Activated CD4-positive, alpha-beta T cell treated with anti-CD3 and anti-CD28 coated beads, Interleukin-2, amount 10 ng/mL, durations not matched to agents 7 days and 5 days (primary cell): Measurements from ENCODE around the gene PPARA. TPM values are rescaled to one million over a fixed set of nuclear protein-coding genes. Genes with fewer than 3 reads are reported as not detected.

ENCODE experiments used
- CTCF ChIA-PET: fragments of 350-600 bp; sonication (Branson Sonifier 250); formaldehyde crosslinking; loops from one replicate; lab custom pipeline; 2021; ENCODE audit warnings: antibody characterized with exemption; lab: Charles Lee
- POLR2A ChIA-PET: fragments of 350-600 bp; sonication (Branson Sonifier 250); formaldehyde crosslinking; loops from one replicate; lab custom pipeline; 2021; ENCODE audit warnings: antibody characterized with exemption; lab: Charles Lee
- DNase-seq: peaks from one replicate; pipeline ENCODE4 v3.0.0-alpha.2; 2020
- H3K27ac Mint-ChIP-seq: one replicate; pipeline ENCODE4 v1.8.0; 2021; ENCODE audit warnings: mild to moderate bottlenecking, moderate library complexity, mixed read lengths
- H3K27me3 Mint-ChIP-seq: one replicate; pipeline ENCODE4 v1.8.0; 2021; ENCODE audit warnings: mixed read lengths
- H3K36me3 Mint-ChIP-seq: one replicate; pipeline ENCODE4 v1.8.0; 2021; ENCODE audit warnings: low read depth, mixed read lengths
- H3K4me1 Mint-ChIP-seq: one replicate; pipeline ENCODE4 v1.8.0; 2021; ENCODE audit warnings: mixed read lengths
- H3K4me3 Mint-ChIP-seq: one replicate; pipeline ENCODE4 v1.8.0; 2021; ENCODE audit warnings: mild to moderate bottlenecking, moderate library complexity, mixed read lengths
- H3K9me3 Mint-ChIP-seq: one replicate; pipeline ENCODE4 v1.8.0; 2021; ENCODE audit warnings: mixed read lengths
- total RNA-seq, 2 experiments: library from RNA; stranded (reverse); gene quantifications; one replicate each; pipeline ENCODE4 v1.2.3, GENCODE V29; 2021

Gene PPARA
- total RNA-seq, 2 experiments from 2014 or later, result 9.5 to 9.7 TPM

DNA sequence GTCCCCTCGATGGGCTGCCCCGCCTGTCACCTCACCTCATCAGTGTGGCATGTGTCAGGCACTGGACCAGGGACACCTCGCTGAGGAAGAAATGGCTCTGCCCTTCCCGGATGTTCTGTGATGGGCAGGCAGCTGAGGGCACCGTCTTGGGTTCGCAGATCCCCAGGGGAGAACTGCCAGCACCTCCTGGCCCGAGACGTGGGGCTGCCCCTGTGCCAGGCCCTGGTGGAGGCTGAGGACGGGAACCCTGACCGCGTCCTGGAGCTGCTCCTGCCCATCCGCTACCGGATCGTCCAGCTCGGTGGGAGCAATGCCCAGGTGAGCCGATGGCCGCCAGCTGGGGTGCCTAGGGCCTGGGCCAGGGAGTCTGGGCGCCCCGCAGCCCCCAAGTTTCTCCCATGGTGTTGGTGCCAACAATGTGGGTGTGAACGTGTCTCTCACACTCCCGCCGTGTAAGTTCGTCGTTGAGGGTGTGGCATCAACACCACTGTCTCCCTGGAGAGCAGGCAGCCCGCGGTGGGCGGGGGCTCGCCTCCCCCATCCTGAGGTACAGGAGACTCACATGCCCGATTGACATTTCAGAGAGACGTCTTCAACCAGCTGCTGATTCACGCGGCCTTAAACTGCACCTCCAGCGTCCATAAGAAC lies 139.0 kb downstream of the PPARA start:
- Mint-ChIP-seq H3K27ac (no peak overlapping the region), H3K27me3 (no peaks in the 10 kb centered on the region), H3K4me3 (no peak overlapping the region), H3K36me3 (peaks cover 16% of the 10 kb centered on the region), H3K9me3 (peaks cover 5% of the 10 kb centered on the region), H3K4me1 (peaks cover 37% of the 10 kb centered on the region)
- ChIA-PET POLR2A (interaction anchor here (0.7 kb wide), 1 partner anchor 46 kb away, joined by 3 read pairs; the partner anchor contains the start of gene TRMU), CTCF (interaction anchor here (0.9 to 3.2 kb wide), 6 partner anchors 12 to 283 kb away, joined by 3 to 12 read pairs (median 3); no protein-coding TSS in a partner anchor)
- DNase-seq, result no peak

DNA sequence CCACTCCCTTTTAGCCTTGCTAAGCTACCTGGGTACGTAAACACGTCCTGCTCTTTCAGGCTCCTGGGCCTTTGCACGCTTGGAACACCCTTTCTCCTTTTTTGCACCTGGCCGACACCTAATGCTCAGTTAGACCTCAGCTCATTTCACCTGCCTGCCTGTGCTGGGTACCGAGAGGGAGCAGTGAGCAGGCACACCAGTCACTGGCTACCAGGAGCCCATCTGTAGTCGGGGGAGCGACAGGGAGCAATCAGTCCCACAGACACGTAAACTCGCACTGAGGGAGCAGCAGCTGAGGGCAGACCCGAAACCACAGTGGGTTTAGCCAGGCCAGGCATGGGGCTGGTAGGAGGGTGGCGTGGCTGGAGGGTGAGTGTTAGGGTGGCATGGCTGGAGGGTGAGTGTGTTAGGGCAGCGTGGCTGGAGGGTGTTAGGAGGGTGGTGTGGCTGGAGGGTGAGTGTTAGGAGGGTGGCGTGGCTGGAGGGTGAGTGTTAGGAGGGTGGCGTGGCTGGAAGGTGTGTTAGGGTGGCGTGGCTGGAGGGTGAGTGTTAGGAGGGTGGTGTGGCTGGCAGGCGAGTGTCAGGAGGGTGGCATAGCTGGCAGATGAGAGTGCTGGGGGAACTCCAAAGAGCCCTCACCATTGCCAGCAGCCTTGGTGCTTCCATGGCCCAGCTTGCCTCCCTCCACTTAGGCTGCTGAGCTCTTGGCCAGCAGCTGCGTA lies 140.0 kb downstream of the PPARA start:
- ChIA-PET POLR2A (no interaction called here), CTCF (interaction anchor here (0.6 to 3.2 kb wide), 3 partner anchors 13 to 254 kb away, joined by 3 to 12 read pairs (median 4); no protein-coding TSS in a partner anchor)
- H3K4me3 Mint-ChIP-seq, result no peak overlapping the region
- H3K27ac Mint-ChIP-seq, result peak overlapping the region; percentile 46
- no peaks in the 10 kb centered on the region for H3K27me3 Mint-ChIP-seq
- peaks cover 15% of the 10 kb centered on the region for H3K36me3 Mint-ChIP-seq
- H3K4me1 Mint-ChIP-seq, result peaks cover 43% of the 10 kb centered on the region
- DNase-seq, result no peak
- H3K9me3 Mint-ChIP-seq, result peaks cover 5% of the 10 kb centered on the region

DNA sequence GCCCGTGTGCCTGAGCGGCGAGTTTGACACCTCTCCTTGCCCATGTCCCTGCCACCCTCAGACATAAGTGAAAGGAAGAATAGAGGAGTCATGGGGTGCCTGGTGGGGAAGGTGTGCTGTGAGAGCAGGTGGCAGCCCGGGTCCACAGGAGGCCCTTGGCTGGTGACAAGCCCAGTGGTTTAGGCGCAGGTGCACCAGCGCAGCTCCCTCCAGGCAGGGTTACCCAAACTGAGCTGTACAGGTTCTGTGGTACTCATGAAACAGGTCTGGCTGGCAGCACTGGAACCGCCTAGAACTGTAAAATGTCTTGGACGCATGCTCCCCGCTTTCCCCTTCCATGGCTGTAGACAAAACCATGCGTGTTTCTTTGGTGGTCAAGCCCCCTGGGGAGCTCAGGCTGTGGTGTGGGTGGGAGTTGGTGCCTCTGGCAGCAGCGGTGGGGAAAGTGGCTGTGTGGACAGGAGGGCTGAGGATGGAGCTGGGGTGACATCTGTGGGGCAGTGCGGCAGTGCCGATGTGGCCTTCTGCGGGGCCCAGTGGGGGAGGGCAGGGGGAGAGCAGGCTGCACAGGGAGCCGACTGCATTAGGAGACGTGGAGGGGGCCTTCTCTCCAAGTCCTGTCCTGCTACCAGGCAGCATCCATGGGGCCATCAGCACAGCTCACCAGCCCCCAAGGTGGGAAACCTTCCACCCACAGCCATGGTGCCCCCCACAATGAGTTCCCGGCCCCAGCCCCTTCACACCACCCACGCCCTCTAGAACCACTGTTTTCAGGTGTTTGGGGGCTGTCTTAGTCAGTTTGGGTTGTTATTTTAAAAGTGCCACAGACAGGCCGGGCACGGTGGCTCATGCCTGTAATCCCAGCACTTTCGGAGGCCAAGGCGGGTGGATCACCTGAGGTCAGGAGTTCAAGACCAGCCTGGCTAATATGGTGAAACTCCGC lies 140.8 kb downstream of the PPARA start:
- H3K9me3 Mint-ChIP-seq, result peaks cover 5% of the 10 kb centered on the region
- H3K27ac Mint-ChIP-seq, result peak overlapping the region; percentile 46
- no peak for DNase-seq
- no peak overlapping the region for H3K4me3 Mint-ChIP-seq
- peaks cover 17% of the 10 kb centered on the region for H3K36me3 Mint-ChIP-seq
- H3K27me3 Mint-ChIP-seq, result no peaks in the 10 kb centered on the region
- CTCF ChIA-PET, result interaction anchor here (0.6 to 0.9 kb wide), 2 partner anchors 12 to 255 kb away, joined by 3 to 4 read pairs; no protein-coding TSS in a partner anchor
- peaks cover 51% of the 10 kb centered on the region for H3K4me1 Mint-ChIP-seq
- POLR2A ChIA-PET, result no interaction called here

DNA sequence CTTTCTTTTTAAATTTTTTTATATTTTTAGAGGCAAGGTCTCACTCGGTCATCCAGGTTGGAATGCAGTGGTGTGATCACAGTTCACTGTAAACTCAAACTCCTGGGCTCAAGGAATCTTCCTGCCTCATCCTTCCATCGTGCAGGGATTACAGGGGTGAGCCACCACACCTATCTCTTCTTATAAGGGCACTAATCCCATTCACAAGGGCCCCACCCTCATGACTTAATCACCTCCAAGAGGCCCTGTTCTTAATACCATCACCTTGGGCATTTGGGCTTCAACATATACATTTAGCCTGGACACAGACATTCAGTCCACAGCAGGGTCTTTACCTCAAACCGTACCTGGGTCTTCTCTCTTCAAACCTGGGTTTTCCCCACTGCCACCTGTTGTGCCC lies 141.8 kb downstream of the PPARA start:
- Mint-ChIP-seq H3K27ac (peak overlapping the region; percentile 54), H3K4me1 (peaks cover 56% of the 10 kb centered on the region), H3K9me3 (peaks cover 5% of the 10 kb centered on the region), H3K27me3 (no peaks in the 10 kb centered on the region), H3K36me3 (peaks cover 20% of the 10 kb centered on the region), H3K4me3 (no peak overlapping the region)
- CTCF ChIA-PET, result interaction anchor here (1.3 kb wide), 1 partner anchor 24 kb away, joined by 3 read pairs; the partner anchor contains the start of gene TTC38
- POLR2A ChIA-PET, result no interaction called here
- no peak for DNase-seq

DNA sequence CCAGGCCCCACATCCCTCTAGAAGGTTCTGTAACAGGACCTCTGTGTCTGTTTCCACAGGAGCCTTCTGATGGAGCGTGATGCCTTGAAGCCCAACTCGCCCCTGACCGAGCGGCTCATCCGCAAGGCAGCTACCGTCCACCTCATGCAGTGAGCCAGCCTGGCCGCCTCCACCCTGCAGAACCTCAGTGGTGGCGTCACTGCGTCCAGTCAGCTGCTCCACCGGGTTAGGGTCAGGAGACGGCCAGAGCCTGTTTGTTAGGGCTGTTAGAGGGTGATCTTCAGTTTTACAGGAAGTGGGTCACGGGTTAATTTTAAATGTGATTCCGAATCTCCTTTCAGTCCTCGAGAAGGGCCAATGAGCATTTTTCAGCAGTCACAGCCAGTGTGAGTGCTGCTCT lies 142.4 kb downstream of the PPARA start:
- H3K36me3 Mint-ChIP-seq, result peaks cover 25% of the 10 kb centered on the region

More for the DNA sequence above, 142.4 kb downstream of the PPARA start:
- no peak for DNase-seq
- ChIA-PET POLR2A (no interaction called here), CTCF (interaction anchor here (1.3 kb wide), 1 partner anchor 25 kb away, joined by 3 read pairs; the partner anchor contains the start of gene TTC38)
- Mint-ChIP-seq H3K4me3 (no peak overlapping the region), H3K9me3 (peaks cover 5% of the 10 kb centered on the region), H3K4me1 (peaks cover 56% of the 10 kb centered on the region), H3K27me3 (no peaks in the 10 kb centered on the region), H3K27ac (peak overlapping the region; percentile 9)

Other genes with a start within 250 kb of the PPARA start
- gene WNT7B, start 173.4 kb upstream of the PPARA start, total RNA-seq, result not detected
- gene CDPF1, start 99.8 kb downstream of the PPARA start, total RNA-seq, result 10 to 100 TPM in 1 of 2 experiments, 1 to 10 TPM in 1; 9.2 to 10.8 TPM
- gene PKDREJ, start 112.8 kb downstream of the PPARA start, total RNA-seq, result not detected
- gene TTC38, start 117.5 kb downstream of the PPARA start, total RNA-seq, result 10 to 100 TPM; 11.4 to 12.5 TPM
- gene GTSE1, start 146.3 kb downstream of the PPARA start, total RNA-seq, result 100 to 1,000 TPM in 1 of 2 experiments, 10 to 100 TPM in 1; 96.4 to 103 TPM
- gene TRMU, start 185.2 kb downstream of the PPARA start, total RNA-seq, result 10 to 100 TPM; 74.3 to 74.4 TPM